ENCODE data around the gene CDH3.

The CDH3 gene

DNA sequence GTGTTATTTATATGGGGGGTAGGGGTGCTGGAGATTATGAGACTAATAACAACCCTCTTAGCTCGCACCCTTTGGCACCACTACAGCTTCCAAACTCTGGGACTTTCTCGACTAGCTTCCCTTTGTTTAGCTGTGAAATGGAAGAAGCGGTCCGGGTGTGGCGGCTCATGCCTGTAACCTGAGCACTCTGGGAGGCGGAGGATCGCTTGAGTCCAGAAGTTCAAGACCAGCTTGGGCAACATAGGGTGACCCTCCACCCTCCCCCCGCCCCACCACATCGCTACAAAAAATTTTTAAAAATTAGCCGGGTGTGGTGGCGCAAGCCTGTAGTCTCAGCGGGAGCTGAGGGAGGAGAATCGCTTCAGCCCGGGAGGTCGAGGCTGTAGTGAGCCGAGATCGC, 814 bp upstream of the CDH3 start:
- no peak overlapping the region for H3K4me3 ChIP-seq (ENCODE audit: low read depth, low read length)
- DNase-seq (ENCODE audit: low read depth, low spot score): no peak
- TF ChIP-seq, protein P1, sequence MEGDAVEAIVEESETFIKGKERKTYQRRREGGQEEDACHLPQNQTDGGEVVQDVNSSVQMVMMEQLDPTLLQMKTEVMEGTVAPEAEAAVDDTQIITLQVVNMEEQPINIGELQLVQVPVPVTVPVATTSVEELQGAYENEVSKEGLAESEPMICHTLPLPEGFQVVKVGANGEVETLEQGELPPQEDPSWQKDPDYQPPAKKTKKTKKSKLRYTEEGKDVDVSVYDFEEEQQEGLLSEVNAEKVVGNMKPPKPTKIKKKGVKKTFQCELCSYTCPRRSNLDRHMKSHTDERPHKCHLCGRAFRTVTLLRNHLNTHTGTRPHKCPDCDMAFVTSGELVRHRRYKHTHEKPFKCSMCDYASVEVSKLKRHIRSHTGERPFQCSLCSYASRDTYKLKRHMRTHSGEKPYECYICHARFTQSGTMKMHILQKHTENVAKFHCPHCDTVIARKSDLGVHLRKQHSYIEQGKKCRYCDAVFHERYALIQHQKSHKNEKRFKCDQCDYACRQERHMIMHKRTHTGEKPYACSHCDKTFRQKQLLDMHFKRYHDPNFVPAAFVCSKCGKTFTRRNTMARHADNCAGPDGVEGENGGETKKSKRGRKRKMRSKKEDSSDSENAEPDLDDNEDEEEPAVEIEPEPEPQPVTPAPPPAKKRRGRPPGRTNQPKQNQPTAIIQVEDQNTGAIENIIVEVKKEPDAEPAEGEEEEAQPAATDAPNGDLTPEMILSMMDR (IDR thresholded peaks at IDR 0.05; ENCODE audit: low read depth, low read length): no peak
- in situ Hi-C loops (cut with HindIII; ENCODE audit: low sequenced_read_pairs): no loop called here

GRCh38 chr16:68645494-68646388, 631 bp downstream of the CDH3 start:
- in situ Hi-C loops (cut with HindIII; ENCODE audit: low sequenced_read_pairs): no loop called here
- DNase-seq (ENCODE audit: low read depth, low spot score): no peak
- TF ChIP-seq, protein P1 (IDR thresholded peaks at IDR 0.05; ENCODE audit: low read depth, low read length): no peak
- no peak overlapping the region for H3K4me3 ChIP-seq (ENCODE audit: low read depth, low read length)

GRCh38 chr16:68646953-68647659, 2.0 kb downstream of the CDH3 start:
- TF ChIP-seq, protein P1 (IDR thresholded peaks at IDR 0.05; ENCODE audit: low read depth, low read length): no peak
- DNase-seq (ENCODE audit: low read depth, low spot score): no peak
- in situ Hi-C loops (cut with HindIII; ENCODE audit: low sequenced_read_pairs): no loop called here
- H3K4me3 ChIP-seq (ENCODE audit: low read depth, low read length): no peak overlapping the region

DNA sequence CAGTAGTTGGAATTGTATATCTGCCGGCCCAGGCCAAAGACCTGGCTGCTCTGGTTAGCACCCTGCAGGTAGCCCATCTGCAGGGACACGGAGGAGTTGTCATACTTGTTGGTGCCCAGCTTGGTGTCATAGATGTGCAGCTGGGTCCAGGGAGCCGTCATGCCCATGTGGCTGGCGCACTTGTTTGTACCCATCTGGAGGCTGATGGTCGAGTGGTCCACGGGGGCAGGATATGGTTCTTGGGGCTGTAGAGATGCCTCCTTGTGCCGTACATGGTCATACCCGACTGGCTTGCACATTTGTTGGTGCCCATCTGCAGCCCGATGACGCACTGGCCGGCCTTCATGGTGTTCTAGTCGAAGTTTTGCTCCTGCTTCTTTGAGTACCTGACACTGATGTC, 6.0 kb downstream of the CDH3 start:
- no peak overlapping the region for H3K4me3 ChIP-seq (ENCODE audit: low read depth, low read length)
- no peak for DNase-seq (ENCODE audit: low read depth, low spot score)
- TF ChIP-seq, protein P1 (IDR thresholded peaks at IDR 0.05; ENCODE audit: low read depth, low read length): no peak
- in situ Hi-C loops (cut with HindIII; ENCODE audit: low sequenced_read_pairs): no loop called here

DNA sequence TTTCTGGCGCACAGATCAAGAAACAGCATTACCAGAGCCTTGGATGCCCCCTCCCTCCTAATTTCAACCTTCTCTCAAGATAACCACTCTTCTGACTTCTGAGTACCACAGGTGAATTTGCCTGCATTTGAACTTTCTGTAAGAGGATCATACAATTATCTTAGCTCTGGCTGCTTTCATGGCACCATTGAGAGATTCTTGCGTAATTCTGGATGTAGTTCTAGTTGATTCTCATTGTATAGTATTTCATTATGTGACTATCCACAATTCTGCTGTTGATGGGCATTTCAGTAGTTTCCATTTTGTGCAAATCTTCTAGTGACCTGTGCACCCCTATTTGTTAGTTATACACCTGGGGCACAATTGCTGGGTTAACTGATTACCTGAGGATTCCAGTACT, 7.5 kb downstream of the CDH3 start:
- TF ChIP-seq, protein P1 (IDR thresholded peaks at IDR 0.05; ENCODE audit: low read depth, low read length): no peak
- in situ Hi-C loops (cut with HindIII; ENCODE audit: low sequenced_read_pairs): no loop called here
- H3K4me3 ChIP-seq (ENCODE audit: low read depth, low read length): no peak overlapping the region
- no peak for DNase-seq (ENCODE audit: low read depth, low spot score)

DNA sequence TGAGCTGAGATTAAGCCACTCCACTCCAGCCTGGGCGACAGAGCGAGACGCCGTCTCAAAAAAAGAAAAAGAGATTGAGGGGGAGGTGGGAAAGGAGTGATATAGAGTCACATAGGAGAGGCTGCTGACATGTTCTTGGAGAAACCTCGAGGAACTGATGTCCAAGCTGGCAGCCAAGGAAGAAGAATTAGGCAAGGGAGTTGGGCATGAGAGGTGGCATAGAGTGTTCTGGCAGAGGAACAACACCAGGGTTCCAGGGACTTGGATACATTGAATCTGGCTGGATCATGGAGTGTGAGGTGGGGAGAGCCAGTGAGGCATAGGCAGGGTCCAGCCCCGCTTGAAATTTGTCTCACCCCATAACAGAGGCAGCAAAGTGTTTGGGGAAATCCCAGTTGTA, 10.7 kb downstream of the CDH3 start:
- DNase-seq (ENCODE audit: low read depth, low spot score): no peak
- H3K4me3 ChIP-seq (ENCODE audit: low read depth, low read length): no peak overlapping the region
- in situ Hi-C loops (cut with HindIII; ENCODE audit: low sequenced_read_pairs): no loop called here
- TF ChIP-seq, protein P1 (IDR thresholded peaks at IDR 0.05; ENCODE audit: low read depth, low read length): no peak
